ENCODE results near the gene ITIH4.

DNA sequence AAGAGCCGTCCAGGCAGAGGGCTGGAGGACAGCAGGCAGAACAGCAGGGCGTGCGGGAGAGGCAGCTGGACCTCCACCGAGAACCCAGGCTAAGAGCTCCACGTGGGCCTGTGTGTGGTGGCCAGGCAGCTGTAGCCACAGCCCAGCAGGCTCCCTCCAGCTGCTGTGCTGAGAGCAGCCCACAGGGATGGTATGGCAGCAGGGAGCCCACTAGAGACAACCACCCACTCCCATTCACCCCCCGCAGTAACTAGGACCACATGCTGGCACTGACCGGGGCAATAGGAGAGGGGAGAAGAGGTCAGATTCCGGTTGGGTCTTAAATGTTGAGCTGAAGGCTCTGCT is 29.9 kb upstream of the ITIH4 start:
- TF ChIP-seq, protein P1, sequence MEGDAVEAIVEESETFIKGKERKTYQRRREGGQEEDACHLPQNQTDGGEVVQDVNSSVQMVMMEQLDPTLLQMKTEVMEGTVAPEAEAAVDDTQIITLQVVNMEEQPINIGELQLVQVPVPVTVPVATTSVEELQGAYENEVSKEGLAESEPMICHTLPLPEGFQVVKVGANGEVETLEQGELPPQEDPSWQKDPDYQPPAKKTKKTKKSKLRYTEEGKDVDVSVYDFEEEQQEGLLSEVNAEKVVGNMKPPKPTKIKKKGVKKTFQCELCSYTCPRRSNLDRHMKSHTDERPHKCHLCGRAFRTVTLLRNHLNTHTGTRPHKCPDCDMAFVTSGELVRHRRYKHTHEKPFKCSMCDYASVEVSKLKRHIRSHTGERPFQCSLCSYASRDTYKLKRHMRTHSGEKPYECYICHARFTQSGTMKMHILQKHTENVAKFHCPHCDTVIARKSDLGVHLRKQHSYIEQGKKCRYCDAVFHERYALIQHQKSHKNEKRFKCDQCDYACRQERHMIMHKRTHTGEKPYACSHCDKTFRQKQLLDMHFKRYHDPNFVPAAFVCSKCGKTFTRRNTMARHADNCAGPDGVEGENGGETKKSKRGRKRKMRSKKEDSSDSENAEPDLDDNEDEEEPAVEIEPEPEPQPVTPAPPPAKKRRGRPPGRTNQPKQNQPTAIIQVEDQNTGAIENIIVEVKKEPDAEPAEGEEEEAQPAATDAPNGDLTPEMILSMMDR (IDR thresholded peaks at IDR 0.05; ENCODE audit: low read depth, low read length, poor library complexity, severe bottlenecking) = no peak
- TF ChIP-seq EZH2phosphoT487 (IDR thresholded peaks at IDR 0.05; ENCODE audit: borderline replicate concordance, low read length) = no peak

All from DOHH2 (cell line).